SU-DHL-6 (cell line): ENCODE measurements around the gene SLC1A1.

Experiments
- CTCF ChIP-seq: fragments of 200-600 bp; sonication (generic); IDR thresholded peaks from one replicate; pipeline ENCODE4 v1.5.1; 2017; ENCODE audit warnings: antibody characterized with exemption, mild to moderate bottlenecking, low read length, moderate library complexity; ENCODE audit not compliant: insufficient read depth, poor library complexity, severe bottlenecking
- EZH2phosphoT487 ChIP-seq: fragments of 200-600 bp; sonication (generic), shearing (Covaris generic); conservative IDR thresholded peaks from 2 replicates; pipeline ENCODE4 v1.6.1; 2018; ENCODE audit warnings: mild to moderate bottlenecking, antibody characterized with exemption, low read length, moderate library complexity, mixed read lengths

GRCh38 chr9:4507306-4508130 lies 17.2 kb downstream of the SLC1A1 start:
- TF ChIP-seq CTCF (no peak), EZH2phosphoT487 (no peak)
